Renal pelvis (tissue), 4 donors: ENCODE measurements around the gene LRRFIP1. TPM values are rescaled to one million over a fixed set of nuclear protein-coding genes. Genes with fewer than 3 reads are reported as not detected.
"Not testable (repeated sequence)": the region's sequence is repeated elsewhere in the genome, so short reads cannot be mapped to it uniquely, and the experiment has no call there.

ENCODE experiments used
- DNase-seq: peaks from one replicate; pipeline ENCODE4 v3.0.0-alpha.2; 2013
- polyA plus RNA-seq, 3 donors: library from polyadenylated mRNA; unstranded; fragments of 120-200 nt; gene quantifications; one replicate each; pipeline ENCODE4 v1.2.1, GENCODE V29; 2013; ENCODE audit not compliant: insufficient read length in 3 of 3

Gene LRRFIP1
- polyA plus RNA-seq, 3 donors, result 68.9 to 105 (median 84.8) TPM

- DNase-seq, result no peak
Measured at GRCh38 chr2:237742191-237742590, 114.8 kb downstream of the LRRFIP1 start.

GRCh38 chr2:237742614-237743013, 115.2 kb downstream of the LRRFIP1 start:
- no peak for DNase-seq

GRCh38 chr2:237743024-237743423, 115.6 kb downstream of the LRRFIP1 start:
- no peak for DNase-seq

- no peak for DNase-seq
Measured at GRCh38 chr2:237743561-237744269, 116.3 kb downstream of the LRRFIP1 start.

- no peak for DNase-seq
Measured at GRCh38 chr2:237744270-237744612, 116.9 kb downstream of the LRRFIP1 start.

- no peak for DNase-seq
Measured at GRCh38 chr2:237744613-237745249, 117.3 kb downstream of the LRRFIP1 start.

- no peak for DNase-seq
Measured at GRCh38 chr2:237745250-237745613, 117.8 kb downstream of the LRRFIP1 start.

GRCh38 chr2:237746302-237747080, 119.1 kb downstream of the LRRFIP1 start:
- DNase-seq, result no peak

GRCh38 chr2:237747189-237747588, 119.8 kb downstream of the LRRFIP1 start:
- DNase-seq, result no peak

GRCh38 chr2:237749002-237749401, 121.6 kb downstream of the LRRFIP1 start:
- no peak for DNase-seq

GRCh38 chr2:237749961-237750360, 122.6 kb downstream of the LRRFIP1 start:
- no peak for DNase-seq

GRCh38 chr2:237750441-237750840, 123.1 kb downstream of the LRRFIP1 start:
- not testable (repeated sequence) for DNase-seq

GRCh38 chr2:237752761-237753165, 125.4 kb downstream of the LRRFIP1 start:
- no peak for DNase-seq

GRCh38 chr2:237754182-237754581, 126.8 kb downstream of the LRRFIP1 start:
- DNase-seq, result no peak

- no peak for DNase-seq
Measured at GRCh38 chr2:237754626-237755248, 127.3 kb downstream of the LRRFIP1 start.

GRCh38 chr2:237757616-237758015, 130.2 kb downstream of the LRRFIP1 start:
- DNase-seq, result no peak

GRCh38 chr2:237758185-237758584, 130.8 kb downstream of the LRRFIP1 start:
- DNase-seq, result no peak

GRCh38 chr2:237759176-237759575, 131.8 kb downstream of the LRRFIP1 start:
- DNase-seq, result no peak

- no peak for DNase-seq
Measured at GRCh38 chr2:237760506-237761502, 133.4 kb downstream of the LRRFIP1 start.

- DNase-seq, result not testable (repeated sequence)
Measured at GRCh38 chr2:237762291-237763182, 135.2 kb downstream of the LRRFIP1 start.
